GM21786 (cell line): Measurements from ENCODE around the gene KAZN.

ENCODE experiments used
- ATAC-seq: cut with Tn5 transposase; IDR thresholded peaks from one replicate; pipeline ENCODE4 v1.9.1; 2021; ENCODE audit not compliant: unreplicated experiment

Gene KAZN

DNA sequence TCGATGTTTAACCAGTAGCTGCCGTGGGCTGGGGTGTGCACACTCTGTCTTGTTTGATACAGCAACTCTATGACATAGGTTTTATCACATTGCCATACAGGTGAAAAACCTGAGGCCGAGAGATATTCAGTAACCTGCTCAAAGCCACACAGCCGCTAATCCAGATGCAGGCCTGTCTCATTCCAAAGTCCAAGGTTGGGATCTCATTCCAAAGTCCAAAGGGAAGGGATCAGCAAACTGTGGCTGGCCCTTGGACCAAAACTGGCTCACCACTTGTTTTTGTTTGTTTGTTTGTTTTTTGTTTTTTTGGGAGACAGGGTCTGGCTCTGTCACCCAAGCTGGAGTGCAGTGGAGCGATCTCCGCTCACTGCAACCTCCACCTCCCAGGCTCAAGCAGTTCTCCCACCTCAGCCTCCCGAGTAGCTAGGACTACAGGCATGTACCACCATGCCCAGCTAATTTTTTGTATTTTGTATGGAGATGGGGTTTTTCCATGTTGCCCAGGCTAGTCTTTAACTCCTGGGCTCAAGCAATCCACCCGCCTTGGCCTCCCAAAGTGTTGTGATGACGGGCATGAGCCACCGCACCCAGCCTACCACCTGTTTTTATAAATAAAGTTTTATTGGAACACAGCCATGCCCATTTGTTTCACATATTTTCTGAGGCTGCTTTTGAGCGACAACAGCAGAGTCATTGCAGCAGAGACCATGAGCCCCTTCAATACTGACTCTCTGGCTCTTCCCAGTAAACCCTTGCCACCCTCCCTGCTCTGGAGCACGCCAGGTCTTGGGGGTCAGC, 391.6 kb downstream of the KAZN start:
- ATAC-seq, result no peak

DNA sequence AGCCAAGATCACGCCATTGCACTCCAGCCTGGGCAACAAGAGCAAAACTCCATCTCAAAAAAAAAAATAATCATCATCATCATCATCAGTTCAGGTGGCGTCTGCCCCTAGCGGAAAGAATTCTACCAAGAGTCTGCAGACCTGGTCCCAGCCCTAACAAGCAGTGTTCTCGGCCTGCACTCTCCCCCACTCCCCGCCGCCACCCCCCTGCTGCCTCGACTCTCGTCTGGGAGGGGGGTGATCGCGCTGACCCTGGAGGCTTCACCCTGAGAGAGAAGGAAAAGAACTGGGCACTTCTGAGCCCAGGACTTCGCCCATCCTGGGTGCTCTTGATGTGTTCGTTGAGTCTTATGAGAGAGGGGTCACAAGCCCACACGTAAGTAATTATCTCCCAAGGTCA, 394.9 kb downstream of the KAZN start:
- ATAC-seq, result no peak

DNA sequence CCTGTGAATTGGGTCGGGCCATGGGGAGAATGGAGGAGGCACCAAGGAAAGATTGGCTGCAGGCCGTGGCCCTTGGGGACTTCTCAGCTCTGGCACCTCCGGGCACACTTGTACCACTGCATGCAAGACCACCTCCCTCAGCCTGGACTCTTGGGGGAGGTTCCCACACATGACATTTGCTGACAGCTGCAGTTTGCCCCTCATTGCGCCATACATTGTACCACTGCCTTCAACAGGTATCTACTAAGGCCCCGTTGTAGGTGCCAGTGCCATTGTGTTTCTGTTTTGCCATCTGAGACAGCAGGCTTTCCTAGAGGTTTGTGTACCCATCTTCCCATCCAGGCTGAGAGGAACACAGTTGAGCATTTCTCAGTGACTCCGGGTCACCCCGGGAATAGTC, 395.7 kb downstream of the KAZN start:
- no peak for ATAC-seq

DNA sequence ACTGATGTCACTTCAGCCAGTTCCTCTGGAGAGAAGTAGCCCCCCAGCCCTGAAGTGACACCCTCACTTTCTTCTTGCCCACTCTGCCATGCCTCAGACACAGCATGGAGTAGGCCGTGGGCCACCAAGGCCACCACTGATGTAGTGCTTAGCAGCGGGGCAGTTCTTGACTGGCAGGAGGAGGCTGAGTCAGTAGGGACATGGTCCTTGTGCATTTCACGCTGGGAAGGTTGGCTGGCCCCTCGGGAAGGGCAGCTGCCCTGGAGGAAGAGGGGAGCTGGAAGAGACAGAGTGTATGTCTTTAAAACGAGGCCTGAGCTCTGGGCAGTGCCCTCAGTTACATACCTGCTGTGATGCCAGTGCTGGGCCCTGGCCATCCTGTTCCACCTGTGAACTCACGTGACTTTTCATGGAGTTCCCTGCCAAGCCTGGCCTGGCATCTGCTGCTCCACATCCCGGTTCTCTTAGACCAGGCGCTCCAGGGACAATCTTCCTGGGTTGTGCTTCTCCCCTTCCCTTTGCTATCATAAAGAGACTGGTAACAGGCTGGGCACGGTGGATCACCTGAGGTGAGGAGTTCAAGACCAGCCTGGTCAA, 396.5 kb downstream of the KAZN start:
- ATAC-seq, result no peak

DNA sequence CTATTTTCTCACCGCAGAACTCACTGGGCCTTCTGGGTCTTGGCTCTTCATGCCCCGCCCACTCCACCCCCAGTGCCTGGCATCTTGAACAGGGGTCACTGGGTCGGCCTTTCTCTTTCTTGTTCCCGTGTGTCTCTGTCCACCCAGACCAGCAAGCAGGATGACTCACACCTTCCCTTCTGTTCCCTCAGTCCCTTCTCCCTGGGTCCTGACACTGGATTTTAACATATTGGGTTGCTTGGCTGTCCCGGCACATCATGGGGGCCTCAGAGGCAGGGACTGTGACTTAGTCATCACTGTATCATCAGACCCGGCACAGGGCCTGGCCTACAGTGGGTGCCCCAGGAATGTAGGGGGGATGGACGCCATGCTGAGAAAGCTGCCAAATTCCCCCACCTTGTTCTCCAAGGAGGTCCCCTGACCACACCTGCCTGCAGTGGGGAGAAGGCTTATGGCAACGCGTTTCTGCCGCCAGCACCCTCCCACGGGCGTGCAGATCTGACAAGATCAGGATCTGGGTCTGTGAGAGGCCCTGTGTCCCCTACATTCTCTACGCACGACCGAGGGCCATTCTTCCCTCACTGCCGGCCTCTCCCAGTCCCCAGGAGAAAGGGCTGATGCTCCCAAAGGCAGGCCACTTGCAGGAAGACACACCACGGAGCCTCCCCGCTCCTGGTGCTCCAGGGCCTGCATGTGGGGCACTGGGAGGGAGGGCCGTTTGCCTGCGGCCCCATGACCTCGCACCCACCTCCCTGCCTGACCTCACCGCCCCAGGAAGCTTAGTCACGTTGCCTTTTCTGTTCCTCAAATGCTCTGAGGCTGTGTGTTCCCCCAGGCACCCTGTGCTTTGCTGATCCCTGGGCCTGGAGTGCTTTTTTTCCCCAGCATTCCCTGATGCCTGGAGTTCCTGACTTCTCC, 397.9 kb downstream of the KAZN start:
- no peak for ATAC-seq

DNA sequence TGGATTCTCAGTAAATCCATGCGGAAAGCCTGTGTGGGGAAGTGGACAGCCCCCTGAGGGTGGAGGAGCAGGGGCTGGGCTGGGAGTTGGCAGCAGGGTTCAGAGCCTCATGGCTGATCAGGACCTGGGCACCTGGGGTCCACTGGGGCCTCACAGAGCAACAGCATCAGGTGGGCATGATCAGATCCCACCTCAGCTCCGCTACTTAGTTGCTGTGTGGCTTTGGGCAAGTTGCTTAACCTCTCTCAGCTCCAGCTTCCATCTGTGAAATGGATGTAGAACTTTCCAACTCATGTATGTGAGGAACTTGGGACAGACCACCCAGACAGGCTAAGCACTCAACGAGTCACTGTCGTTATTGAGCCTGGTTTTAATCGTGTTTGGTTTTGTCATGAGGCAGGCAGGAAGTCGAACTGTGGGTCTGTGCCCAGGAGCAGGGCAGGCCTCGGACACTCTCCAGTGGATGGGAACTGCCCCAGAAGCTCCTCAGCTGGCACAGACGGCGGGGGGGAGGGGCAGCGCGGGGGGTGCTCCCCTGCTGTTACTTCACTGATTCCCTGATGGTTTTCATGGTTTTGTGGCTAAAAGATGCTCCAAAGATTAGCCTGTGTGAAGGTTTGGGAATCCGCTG, 399.3 kb downstream of the KAZN start:
- ATAC-seq, result no peak

DNA sequence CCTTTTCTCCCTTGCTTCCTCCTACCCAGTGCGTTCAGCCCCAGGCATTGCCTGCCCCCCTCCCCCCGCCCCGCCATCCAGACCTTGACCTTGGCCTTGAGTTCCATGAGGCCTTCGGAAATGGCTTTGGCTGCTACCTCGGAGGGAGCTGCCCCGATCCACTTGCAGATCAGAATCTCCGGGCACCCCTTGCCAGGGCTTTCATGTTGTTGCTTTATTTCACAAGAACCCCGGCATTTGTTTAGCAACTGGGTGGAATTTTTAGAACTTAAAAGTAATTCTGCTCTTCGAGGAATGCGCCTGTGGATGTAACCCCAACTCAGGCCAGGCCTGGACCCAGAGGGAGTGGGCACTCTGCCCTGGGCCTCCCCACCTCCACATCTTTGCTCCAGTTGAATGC, 401.0 kb downstream of the KAZN start:
- ATAC-seq, result no peak

DNA sequence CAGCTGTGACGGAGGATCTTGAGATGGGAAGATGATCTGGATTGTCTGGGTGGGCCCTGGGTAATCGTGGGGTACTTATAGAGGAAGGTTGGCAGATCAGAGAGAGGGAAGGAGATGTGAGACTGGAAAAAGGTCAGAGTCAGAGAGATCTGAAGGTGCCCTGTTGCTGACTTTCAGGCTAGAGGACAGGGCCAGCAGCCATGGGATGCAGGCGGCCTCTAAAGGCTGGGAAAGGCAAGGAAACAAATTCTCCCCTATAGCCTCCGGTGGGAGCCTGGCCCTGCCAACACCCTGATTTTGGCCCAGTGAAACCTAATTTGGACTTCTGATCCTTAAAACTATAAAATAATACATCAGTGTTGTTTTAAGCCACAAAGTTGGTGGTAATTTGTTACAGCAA, 401.5 kb downstream of the KAZN start:
- no peak for ATAC-seq

DNA sequence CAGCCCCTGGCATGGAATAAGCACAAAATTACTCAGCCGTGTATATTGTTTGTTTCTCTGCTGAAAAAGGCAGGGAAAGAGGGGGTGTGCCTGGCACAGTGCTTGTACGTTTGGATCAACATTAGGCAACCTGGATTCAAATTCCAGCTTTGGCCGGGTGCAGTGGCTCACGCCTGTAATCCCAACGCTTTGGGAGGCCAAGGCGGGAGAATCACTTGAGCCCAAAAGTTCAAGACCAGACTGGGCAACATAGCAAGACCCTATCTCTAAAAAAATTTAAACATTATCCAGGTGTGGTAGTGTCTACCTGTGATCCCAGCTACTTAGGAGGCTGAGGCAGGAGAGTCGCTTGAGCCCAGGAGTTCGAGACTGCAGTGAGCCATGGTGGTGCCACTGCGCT, 402.2 kb downstream of the KAZN start:
- ATAC-seq, result no peak

DNA sequence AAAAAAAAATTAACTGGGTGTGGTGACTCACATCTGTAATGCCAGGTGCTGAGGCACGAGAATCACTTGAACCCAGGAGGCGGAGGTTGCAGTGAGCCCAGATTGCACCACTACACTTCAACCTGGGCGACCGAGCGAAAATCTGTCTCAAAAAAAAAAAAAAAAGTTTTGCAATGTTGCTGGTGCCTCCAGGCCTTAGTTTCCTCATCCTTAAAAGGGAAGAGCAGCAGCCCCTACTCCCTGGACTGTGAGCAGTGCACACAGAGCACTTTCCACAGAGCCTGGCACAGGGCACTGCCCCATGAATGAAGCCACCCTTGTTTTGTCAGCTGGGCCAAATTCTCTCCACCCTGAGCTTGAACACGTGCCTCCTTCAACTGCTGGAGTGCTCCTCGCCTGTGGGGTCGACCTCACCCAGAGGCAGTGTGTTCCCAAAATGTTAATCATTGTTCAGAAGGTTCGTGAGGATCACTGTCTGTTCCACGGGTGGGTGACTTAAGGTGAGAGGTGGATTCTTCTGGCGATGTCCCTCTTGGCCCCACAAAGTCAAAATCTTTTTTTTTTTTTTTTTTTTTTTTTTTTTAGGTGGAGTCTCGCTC, 402.9 kb downstream of the KAZN start:
- ATAC-seq, result no peak

DNA sequence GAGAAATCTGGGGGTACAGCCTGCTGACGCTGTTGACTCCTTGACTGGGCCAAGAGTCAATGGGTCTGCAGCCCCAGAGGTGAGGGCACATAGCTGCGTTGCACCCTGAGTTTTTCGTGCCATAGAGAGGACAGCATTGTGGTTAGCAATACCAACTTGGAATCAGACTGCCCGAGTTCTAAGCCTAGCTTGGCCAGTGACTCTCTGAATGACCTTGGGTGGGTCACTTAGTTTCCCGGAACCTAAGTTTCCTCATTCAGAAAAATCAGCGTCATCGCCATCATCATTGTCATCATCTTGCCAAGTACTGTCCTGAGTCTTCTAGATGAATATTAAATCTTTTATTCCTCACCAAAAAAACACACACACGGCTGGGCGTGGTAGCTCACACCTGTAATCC, 403.8 kb downstream of the KAZN start:
- no peak for ATAC-seq

DNA sequence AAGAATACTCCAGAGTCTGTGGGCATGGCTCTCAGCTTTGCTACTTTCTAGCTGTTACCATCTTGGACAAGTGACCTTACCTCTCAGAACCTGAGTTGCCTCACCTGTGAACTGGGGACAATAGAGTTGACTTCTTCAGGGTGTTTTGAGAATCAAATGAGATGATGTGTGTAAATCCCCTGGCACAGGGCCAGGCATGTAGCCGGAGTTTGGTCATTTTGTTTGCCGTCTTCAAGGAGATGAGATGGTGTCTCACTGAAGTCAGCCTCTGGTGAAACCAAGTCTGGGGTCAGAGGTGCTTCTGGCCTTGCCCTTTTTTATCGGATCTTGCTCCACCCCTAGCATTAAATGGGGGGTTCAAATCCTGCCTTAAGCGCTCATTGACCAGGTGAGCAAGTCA, 405.9 kb downstream of the KAZN start:
- ATAC-seq, result no peak

DNA sequence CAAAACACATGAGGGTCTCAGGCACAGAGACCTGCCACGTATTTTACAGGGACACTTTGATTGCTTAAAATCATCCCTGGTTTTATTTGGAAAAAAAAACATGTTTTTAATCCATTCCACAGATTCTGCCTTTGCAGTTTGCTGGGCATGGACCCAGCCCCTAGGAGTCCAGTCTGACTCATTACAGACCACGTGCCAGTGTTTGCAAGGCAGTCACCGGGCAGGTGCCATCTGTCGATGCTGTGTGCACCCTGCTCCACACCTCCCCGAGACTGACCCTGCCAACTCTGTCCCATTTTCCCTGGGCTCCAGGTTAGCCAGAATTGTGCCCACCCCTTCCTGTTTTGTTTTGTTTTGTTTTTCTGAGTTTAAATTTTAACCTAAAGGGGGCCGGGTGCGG, 406.6 kb downstream of the KAZN start:
- ATAC-seq, result no peak

DNA sequence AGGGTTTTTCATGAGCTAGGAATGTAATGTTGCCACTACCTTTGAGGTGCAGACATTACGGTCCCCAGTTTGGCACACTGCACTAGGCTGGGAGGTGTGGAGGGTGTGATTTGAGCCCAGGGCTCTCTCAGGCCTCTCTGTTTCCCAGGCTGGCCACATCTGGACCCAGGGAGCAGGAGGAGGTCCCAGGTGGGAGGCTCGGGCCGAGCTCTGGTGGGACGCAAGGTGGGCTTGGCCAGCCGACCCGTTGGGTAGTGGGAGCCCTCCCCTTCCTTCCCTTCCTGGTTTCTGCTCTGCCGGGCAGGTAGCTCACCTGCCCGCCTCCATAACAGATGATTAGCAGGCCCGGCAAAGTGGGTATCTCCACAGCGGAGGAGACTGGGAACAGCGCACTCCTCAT, 408.9 kb downstream of the KAZN start:
- no peak for ATAC-seq

DNA sequence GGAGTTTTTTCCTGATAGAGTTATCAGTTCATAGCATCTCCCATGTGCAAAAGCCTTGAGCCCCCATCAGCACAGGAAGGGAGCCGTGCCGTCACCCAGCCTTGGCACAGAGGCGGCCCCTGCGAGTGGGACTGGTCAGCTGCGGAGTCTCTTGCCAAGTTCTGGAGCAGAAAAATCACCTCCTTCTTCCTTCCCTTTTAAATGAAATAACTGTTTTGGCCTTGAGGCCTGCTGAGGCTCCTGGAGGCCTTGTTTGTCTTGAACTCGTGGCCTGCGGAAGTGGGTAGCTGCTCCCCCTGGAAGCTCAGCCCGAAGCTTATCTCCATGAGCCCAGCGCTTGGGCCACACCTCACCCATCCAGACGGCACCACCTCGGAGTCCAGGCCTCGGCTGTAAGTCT, 409.4 kb downstream of the KAZN start:
- no peak for ATAC-seq

DNA sequence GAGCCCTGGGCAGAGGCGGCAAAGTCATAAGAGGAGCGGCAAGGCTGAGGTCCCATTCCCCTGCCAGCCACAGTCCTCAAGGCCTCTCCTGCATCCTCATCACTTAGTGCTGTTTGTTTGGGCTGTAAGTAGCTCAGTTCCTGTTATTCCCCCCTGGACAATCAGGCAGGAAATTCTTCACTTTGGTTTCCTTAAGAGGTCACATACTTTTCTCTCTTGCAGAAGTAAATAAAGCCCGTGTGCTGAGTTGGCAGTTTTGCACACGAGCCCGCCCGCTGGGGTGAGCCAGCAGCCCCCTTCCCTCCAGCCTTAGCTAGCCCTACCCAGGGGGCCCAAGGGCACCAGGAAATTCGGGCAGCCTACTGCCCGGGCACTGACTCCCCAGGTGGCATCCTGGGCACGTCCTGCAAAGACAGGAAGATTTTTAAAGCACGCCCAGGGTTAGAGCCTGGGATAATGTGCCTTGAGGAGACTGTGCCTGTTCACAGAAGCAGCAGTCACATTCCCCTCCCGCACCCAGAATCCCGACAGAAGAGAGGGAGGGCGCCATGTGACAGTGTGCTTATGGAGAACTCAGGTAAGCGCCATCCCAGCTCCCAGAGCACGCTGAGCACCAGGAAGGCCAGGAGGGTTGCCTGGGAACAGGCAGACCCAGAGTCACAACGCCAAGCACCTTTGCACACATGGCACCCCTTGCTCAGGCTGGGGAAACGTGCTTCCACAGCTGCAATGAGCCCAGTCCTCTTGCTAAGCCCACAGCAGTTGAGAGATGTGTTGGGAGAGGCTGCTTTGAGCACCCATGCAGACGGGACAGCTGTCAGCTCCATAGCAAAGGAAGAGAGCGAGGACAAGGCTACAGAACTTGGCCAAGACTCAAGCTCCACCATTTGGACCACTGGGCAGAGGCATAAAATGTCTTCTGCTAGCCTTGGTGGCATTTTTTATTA, 410.6 kb downstream of the KAZN start:
- no peak for ATAC-seq

DNA sequence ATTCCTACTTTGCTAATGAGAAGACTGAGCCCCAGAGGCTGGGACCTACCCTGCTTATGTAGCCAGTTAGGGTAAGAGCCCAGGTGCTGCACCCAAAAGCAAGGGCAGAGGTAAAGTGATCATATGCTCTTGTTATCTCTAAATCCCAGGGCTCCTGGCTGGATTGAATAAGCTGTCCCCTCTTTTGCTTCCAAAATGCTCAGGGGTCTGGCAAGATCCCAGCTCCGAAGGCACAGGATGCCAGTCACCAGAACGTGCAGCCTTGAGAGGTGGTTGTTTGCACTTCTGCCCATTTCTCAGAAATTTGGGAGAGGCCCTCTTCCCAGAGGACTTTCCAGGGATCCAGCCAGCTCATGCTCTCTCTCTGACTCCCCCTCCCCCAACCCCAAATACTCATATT, 412.7 kb downstream of the KAZN start:
- no peak for ATAC-seq

DNA sequence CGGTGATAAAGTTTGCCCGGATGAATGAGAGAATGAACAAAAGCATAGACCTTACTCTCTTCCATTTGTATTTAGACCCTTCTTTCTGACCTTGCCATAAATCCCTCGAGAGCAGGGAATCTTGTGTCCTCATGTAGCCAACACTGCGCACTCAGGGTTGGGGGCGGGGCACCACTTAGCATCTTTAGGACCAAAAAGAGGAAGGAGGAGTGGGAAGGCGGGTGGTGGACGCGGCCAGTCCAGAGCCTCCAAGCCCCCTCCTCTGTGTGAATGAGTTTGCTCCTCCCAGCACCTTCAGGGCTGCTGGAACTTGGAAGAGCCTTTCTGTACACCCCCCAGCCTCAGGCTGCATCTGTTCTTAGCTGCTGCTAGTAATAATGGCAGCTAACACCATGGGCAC, 413.2 kb downstream of the KAZN start:
- no peak for ATAC-seq

DNA sequence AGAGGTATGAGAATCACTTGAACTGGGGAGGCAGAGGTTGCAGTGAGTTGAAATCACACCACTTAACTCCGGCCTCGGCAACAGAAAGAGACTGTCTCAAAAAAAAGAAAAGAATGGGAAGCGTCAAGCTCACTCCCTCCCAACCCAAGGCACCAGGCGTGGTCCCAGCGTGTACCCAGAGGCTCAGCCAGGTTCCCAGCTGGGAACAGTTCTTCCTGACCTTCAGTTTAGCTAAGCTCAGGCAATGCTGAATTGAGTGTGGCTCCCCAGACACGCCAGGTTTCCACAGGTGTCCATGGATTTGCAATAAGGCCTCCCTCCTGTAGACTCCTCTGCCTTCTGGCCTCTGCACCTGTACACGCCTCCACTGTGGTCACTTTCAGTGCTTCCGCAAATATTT, 414.3 kb downstream of the KAZN start:
- ATAC-seq, result no peak

DNA sequence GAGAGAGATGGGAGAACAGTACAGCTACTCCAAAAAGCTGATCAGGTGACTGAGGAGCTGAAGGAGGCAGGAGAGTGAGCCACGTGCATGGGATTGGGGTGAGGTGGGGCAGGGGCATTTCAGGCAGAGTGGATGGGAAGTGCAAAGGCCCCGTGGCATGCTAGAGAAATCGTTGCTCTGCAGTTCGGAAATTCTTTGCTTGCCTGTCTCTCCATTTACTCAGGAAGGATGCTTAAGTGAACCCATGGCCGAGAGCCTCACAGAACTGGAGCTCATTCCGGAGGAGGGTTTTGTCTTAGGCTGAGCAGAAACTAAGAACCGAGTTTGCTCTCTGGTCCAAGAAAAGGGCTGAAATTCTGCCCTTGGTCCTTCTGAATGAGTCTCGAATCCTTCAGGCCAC, 415.3 kb downstream of the KAZN start:
- no peak for ATAC-seq
